GM21737 (cell line): ENCODE measurements around the gene ATP6V0B.

Experiments
- ATAC-seq: cut with Tn5 transposase; IDR thresholded peaks from one replicate; pipeline ENCODE4 v1.9.1; 2021; ENCODE audit warnings: mild to moderate bottlenecking, moderate library complexity; ENCODE audit not compliant: unreplicated experiment

ATP6V0B gene

DNA sequence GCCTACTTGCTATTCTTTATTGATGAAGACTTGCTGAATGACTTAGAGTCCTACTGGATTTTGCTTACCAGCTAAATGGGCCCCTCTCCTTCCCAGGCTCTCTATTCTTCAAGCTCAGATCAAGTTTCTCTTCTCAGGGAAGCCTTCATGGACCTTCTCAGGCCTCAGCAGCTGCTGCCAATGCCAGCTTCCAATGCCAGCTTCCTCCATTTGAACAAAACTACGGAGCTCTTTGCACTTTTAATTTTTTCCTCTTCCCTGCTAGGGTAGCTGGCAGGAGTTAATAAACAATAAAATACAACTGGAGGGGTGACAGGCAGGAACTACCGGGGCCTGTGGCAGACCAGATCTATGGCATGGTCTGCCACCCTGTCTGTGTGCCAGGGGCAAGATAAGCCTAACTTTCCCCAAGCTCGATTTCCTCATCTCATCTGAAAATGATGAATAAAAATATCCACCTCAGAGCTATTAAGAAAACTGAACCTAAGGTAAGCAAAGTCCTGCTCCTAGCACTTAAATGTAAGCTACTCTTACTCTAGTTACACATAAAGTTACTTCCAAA is 29.0 kb upstream of the ATP6V0B start:
- ATAC-seq = no peak

DNA sequence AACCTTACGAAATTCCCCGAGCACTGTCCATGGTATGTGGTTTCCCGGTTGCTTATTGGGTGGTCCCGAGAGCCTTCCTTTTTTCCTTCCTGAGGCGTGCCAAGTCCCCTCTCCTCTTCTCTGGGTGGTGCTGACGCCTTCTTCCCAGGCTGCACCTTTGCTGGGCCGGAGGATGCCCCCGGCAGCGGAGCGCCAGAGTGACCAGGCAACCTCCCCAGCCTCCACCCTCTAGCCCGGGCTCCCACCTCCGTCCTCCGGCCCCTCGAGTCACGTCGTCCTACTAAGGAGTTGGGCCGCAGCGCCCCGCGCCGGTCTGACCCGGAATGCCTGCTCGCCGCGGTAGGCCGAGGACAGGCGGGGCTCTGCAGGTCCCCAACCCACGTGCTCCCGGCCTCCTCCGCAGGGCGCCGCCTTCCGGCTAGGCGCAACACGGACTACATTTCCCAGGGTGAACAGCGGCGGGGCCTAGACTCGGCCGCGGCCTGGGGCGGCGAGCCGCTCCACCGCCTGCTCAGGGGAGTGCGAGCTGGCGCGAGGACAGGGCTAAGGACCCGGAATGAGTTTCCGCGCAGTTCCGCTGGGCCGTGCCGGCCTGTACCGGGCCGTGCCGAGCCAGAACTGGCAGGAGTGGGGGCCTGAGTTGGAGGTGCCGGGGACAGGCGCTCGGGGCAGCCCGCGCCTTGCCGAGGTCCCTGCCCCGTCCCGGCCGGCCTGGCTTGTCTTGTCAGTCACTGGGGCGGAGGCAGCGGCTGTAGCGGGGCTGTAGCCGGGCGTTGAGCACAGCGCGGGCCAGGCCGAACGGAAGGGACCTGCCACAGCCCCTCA is 28.3 kb upstream of the ATP6V0B start, which contains the start of gene IPO13:
Gene IPO13 (plus strand): TSS at position 715 of the 825 bp plus-strand sequence. CDS start 651 bp downstream, outside the sequence.
- ATAC-seq = peak; percentile 85

DNA sequence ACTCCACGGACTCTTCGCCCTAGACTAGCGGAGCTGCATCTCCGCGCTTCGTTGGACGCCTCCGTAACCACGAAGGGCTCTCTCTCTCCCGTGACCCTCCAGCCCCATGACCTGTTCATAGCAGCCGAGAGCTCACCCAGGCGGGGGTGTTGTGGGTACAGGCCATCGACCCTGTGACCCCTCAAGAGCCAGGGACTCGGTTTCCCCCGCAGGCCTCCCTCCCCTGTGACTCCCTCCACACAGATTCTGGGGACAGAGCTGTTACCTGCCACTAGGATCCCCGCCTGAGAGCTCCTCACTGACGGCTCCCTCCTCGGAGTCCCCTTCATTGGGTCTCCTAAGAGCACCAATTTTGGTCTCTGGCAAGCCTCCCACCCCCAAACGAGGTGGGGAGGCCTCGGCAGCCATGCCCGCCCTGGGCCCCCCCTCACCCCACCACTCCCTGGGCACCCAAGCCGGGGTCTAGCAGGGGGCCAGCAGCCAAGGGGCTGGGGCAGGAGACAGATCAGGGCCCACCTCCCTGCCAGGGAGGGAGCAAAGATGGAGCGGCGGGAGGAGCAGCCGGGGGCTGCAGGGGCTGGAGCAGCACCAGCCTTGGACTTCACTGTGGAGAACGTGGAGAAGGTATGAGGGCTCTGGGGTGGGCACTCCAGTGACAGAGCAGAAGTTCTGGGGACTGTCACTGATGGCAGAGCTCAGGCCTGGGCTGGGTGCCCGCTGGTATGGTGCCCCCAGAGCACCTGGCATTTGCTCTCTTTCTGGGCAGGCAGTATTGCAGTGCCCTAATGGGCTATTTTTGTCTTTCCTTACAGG is 27.5 kb upstream of the ATP6V0B start:
- peak; percentile 18 for ATAC-seq

DNA sequence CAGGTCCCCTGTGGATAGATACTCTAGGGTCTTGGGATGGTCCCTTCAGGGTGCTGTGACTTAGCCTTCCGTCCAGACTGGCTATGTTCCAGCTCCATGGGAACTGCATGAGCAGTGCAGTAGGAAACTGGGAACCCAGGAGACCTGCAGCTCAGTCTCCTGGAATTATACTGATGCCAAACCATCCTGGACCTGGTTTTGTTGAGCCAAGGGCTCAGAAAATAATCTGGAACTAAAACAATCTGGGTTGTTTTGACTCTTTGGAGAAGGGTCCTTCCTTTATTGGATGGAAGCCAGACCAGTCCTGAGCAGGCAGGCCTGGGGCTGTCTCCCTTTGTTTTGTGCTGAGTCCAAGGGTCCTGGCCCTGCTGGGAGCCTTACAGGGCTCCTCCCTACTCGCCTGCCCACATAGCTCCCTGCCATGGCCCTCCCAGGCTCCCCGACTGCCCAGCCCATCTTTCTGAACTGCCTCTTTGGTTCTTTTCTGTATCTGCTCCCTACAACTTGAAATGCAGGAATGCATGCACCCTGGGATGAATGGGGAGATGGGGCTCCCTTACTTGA is 26.8 kb upstream of the ATP6V0B start:
- no peak for ATAC-seq

DNA sequence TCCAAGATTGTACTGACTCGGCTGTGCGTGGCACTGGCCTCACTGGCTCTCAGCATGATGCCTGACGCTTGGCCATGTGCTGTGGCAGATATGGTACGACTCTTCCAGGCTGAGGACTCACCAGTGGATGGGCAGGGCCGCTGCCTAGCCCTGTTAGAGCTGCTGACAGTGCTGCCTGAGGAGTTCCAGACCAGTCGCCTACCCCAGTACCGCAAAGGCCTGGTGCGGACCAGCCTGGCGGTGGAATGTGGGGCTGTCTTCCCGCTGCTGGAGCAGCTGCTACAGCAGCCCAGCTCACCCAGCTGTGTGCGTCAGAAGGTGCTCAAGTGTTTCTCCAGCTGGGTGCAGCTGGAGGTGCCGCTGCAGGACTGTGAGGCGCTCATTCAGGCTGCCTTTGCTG is 25.1 kb upstream of the ATP6V0B start:
- ATAC-seq = no peak

DNA sequence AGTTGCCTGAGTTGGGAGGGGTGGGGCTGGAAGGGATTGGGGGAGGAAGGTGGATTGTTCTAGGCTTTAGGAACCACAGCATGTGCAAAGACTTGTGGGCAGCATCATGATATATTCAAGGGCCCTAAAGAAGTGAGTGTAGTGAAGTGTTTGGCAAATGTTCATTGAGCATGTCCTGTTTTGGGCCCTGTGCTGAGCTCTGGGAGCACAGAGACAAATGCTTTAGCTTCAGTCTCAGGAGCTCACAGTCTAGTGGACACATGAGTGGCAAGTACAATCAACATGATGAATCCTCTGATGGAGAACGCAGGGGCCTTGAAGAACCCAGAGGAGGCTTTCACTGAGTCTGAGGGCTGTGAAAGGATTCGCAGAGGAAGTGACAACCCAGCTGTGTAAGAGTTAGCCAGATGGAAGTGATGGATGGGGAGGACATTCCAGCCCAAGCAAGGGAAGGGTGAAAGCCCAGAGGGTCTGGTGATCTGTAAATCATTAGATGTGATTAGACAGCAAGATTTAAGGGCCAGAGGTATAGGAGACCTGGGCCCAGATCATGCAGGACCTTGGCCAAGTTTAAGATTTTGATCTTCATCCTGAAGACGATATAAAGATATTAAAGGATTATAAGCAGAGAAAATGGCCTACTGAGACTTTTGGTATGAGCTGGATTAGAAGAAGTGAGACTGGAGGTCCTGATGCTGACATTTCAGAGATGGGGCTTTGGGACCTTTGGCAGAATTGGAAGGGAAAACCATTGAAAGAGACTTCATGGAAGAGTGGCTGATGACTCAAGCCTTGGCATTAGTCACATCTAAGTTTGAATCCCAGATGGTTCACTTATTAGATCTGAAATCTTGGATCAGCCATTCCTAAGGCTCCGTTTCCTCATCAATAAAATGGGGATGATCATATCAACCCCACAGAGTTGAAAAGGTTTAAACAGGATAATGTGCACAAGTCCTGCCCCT is 23.5 kb upstream of the ATP6V0B start:
- no peak for ATAC-seq

DNA sequence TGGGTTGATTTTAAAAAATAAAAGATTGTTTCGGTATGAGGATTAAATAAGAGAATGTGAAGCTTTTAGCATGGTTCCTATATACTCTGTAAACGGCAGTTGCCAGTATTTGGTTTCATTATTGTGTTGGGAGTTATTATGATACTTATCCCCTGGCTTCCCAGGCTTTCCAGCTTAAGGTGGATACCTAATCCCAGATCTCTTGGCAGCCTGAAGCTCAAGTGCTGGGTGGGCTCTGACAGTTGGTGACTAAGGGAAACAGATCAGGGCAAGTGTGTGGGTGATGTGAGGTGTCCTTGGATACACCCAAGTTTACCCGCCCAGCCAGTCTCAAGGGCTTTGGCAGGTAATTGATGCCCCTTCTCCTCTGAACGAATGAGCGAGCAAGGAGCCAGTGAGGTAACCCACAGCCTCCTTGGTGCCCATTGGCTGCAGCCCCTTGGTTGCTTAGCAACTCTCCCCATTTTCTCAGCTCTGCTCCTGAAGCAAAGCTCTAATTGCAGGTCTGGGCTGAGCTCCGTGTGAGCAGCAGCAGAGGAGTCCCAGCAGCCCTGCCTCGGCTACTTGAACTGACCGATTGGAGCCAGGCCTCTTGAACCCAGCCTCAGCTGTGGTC is 21.9 kb upstream of the ATP6V0B start:
- no peak for ATAC-seq

DNA sequence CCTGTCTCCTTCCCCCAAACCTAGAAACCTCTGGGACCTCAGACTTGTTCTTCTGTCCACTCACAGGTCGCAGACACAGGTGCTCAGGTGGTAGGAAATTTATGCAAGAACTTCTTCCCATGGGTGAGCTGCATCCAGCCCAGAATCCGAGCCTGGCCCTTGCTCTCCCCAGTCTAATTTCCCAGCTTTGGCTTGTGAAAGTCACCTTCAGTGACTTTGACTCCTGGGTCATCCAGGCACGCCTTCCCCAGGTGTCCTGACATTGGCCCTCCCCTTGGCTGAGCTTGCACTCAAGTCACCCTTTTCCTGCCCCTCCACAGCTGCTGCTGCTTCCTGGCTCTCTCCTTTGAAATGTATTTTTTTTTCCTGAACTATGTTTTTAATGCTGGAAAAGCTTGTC is 21.4 kb upstream of the ATP6V0B start:
- ATAC-seq = no peak

DNA sequence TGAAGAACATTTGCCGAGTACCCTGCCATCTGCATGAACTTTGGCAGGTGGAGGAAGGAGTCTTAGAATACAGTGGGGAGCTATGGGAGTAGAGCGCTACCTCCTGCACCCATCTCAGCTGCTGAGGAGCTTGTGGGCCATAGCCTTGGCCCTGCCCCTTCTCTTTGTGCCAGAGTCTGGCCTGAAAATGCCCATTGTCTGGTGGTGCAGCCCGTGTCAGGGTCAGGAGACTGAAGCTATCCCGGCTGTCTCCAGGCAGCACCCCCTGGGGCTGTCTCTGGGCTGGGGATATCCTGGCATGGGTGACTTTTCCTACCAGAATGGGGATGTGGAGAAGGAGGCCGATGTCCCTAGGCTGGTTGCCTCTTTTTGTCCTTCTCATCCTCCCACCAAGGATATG is 20.7 kb upstream of the ATP6V0B start:
- ATAC-seq = no peak

DNA sequence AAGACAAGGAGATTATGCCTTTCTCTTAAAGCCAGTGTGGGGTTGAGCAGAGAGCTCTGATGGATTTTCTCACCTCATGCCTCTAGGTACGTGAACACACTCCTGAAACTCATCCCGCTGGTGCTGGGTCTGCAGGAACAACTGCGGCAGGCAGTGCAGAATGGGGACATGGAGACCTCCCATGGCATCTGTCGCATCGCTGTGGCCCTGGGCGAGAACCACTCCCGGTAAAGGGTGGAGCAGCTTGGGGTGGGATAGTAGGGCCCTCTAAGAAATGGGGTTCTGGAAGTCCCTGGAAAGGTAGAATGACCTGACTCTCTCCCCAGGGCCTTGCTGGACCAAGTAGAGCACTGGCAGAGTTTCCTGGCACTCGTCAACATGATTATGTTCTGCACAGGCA is 18.5 kb upstream of the ATP6V0B start:
- no peak for ATAC-seq

DNA sequence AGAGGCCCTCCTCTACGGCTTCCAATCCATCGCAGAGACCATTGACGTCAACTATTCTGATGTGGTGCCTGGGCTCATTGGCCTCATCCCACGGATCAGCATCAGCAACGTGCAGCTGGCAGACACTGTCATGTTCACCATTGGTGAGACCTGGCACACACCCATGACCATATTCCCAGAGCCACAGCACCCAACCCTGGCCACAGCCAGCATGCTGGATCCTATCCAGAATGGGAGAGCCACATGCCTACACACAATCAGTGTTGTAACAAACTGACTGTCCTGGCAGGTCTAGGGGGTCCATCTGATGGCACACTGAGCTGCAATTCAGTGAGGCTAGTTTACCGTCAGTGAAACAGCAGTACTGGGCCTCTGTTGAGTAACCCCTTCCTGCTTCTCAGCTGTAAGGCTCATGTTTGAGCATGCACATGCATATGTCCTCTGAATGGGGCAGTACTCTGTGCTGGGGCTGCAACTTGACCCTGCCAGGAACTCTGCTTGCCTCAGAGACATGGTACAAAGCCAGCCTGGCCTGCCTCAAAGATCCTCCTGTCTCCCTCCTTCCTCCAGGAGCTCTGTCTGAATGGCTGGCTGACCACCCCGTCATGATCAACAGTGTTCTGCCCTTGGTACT is 17.2 kb upstream of the ATP6V0B start:
- no peak for ATAC-seq

DNA sequence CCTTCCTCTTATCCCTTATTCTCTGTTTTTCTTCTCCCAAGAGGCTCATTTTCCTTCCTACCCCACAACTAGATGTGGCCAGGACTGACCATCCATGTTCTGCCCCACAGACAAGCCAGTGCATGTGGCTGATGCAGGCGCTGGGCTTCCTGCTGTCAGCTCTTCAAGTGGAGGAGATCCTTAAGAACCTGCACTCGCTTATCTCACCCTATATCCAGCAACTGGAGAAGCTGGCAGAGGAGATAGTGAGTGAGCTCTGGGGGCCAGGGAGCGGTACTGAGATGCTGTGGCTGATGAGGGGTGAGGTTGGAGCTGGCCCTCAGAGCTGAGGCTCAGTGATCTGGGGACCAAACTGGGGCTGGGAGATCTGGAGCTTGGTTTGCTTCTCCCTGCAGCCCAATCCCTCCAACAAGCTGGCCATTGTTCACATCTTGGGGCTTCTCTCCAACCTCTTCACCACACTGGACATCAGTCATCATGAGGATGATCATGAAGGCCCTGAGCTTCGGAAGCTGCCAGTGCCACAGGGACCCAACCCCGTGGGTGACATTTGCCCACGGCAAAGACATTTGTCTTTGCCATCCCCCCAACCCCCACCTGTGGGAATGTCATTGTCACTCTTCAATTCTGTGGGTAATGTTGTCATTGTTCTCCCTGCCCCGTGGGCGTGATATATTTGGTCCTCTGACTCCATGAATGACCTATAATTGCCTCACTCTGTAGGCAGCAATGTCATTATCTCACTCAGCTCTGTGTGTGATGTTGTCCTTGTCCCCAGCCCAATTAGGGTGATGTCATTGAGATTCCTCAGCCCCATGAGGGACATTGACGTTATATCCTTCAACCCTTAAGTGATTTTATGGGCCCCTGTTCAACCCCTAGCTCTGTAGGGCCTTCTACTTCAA is 16.2 kb upstream of the ATP6V0B start:
- ATAC-seq = no peak

DNA sequence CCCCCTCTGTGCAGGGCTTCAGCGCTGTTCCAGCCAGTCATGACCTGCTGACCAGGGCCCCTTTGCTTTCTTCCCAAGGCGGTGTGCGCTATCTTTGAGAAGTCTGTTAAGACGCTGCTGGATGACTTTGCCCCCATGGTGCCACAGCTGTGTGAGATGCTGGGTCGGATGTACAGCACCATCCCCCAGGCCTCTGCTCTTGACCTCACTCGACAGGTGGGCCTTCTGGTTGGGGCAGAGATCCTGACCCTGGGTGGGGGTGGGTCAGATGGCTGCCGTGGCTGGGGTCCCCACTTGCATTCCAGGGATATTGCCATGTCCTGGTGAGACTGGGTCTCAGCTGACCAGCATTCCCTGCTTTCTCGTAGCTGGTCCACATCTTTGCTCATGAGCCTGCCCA is 14.0 kb upstream of the ATP6V0B start:
- no peak for ATAC-seq

DNA sequence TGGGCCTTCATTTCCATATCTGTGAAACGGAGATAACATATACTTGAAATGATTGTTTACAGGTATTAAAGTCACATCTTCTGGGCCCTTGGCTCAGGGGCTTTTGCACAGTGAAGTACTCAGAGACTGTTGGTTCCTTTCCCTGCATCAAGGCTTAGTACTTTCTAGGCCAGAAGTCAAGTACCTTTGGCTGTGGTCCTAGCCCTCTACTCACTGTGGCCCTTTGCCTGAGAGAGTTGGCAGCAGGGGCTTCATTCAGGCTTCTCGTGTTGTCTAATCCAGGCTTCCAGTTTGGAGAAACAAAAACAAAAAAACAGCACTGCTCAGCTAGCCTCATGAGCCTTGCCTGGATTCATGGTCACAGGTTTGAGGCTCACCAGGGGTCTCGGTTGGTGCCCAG is 13.1 kb upstream of the ATP6V0B start:
- ATAC-seq = no peak

DNA sequence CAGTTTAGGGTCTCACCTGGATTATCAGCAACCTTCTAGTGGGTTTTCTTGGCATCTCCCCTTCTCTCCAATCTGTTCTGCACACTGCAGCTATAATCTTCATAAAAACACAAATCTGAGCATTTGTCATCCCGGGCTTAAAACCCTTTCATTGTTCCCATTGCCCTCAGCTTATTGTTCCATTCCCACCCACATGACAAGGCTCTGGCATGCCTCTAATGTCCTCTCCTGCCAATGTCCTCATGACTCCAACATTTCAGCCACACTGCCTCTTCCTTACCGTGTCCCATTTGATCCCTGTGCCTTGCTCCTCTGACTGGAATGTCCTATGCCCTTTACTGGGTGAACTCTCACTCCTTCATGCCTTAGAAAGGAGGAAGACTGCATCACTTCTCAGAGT is 12.4 kb upstream of the ATP6V0B start:
- ATAC-seq = no peak

DNA sequence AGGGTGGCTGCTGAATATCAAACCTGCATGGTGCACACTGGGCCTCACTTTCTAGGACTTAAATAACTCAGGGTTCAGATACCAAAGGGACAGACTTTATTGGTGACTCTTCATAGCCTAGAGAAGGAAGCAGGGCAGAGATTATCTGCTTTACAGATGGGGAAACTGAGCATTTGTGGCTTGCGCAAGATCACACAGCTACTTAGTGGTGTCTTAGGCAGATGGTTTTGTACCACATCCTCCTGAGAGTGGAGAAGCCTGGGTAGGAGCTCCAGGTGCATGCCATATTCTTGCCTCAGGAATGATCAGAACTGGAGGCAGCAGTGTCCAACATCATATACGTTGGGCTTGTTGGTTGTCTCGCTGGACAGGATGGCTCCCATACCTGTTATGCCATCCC is 11.8 kb upstream of the ATP6V0B start:
- ATAC-seq = no peak

DNA sequence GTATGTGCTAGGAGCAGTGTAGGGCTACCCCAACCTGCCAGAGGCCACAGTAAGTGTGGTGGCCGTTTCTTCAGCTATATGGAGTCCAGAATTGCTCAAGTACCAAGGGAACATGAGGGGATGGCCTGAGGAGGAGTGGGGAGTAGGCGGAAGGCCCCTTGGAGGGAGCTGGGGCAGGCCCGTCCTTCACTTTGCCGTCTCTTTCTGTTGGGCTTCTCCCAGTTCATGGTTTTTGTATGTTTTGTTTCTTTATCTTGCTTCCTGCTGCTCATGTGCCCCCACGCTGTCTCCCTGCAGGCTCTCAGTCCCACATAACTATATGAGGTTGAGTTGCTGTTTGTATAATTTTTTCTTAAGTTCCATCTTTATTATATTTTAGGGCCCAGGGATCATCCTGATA is 10.9 kb upstream of the ATP6V0B start:
- ATAC-seq = no peak

DNA sequence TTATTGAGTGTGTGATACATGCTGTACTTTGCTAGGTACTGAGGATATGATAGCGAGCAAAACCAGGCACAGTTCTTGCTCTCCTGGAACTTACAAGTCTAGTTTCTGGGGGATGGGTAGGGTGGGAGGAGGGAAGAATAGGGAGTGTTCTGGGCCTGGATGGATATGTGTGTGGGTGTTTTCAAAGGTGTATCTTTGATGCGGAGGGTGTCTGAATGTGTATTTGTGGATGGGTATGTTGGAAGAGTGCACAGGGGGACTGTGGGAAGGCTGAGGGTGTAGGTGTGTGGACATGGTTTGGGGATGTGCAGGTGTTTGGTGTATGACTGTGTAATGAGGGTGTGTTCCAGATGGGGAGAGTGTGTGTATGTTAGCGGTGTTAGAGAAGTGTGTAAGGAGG is 9.4 kb upstream of the ATP6V0B start:
- ATAC-seq = no peak
